ENCODE data around the gene IFRD2.

DNA sequence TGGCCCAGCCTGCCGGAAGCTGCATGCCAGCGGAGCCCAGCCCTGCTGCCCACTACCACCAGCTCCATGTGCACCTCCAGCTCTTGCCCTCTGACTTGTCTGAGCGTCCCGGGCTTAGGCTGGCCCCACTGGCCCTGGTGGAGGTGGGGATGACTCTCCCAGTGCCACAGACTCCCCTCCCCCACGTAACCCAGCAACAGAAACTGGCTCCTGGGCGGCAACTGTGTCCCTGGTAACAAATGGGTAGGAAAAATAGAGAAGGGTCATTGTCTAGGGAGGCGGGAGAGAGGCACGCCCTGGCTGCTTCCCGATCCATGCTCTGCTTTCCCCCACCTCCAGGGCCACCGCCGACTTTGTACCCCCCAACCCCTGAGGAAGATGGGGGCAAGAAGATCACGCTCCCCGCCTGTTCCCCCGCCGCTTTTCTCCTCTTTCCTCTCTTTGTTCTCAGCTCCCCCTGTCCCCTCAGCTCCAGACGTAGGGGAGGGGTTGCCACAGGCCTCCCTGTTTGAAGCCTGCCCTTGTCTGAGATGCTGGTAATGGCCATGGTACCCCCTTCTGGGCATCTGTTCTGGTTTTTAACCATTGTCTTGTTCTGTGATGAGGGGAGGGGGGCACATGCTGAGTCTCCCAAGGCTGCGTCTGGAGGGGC lies 34.1 kb downstream of the IFRD2 start:
- TF ChIP-seq, protein P1, sequence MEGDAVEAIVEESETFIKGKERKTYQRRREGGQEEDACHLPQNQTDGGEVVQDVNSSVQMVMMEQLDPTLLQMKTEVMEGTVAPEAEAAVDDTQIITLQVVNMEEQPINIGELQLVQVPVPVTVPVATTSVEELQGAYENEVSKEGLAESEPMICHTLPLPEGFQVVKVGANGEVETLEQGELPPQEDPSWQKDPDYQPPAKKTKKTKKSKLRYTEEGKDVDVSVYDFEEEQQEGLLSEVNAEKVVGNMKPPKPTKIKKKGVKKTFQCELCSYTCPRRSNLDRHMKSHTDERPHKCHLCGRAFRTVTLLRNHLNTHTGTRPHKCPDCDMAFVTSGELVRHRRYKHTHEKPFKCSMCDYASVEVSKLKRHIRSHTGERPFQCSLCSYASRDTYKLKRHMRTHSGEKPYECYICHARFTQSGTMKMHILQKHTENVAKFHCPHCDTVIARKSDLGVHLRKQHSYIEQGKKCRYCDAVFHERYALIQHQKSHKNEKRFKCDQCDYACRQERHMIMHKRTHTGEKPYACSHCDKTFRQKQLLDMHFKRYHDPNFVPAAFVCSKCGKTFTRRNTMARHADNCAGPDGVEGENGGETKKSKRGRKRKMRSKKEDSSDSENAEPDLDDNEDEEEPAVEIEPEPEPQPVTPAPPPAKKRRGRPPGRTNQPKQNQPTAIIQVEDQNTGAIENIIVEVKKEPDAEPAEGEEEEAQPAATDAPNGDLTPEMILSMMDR (IDR thresholded peaks at IDR 0.05 in 8 of 11, conservative IDR thresholded peaks at IDR 0.05 in 3 of 11), result no peak
- TF ChIP-seq POLR2A (IDR thresholded peaks at IDR 0.05), result no peak

Data from spleen (tissue), 7 donors.